AG04450 (cell line): ENCODE results near the gene MEGF10. TPM values are rescaled to one million over a fixed set of nuclear protein-coding genes. Genes with fewer than 3 reads are reported as not detected.
"Not testable (repeated sequence)": the region's sequence is repeated elsewhere in the genome, so short reads cannot be mapped to it uniquely, and the experiment has no call there.

ENCODE experiments used
- CTCF ChIA-PET: fragments of 300-600, 350-600 bp; formaldehyde crosslinking; extraction: SDS; loops from one replicate; lab custom pipeline; 2022; ENCODE audit warnings: antibody characterized with exemption, inconsistent platforms; lab: Charles Lee
- POLR2A ChIA-PET: fragments of 350-600 bp; formaldehyde crosslinking; extraction: SDS; loops from one replicate; lab custom pipeline; 2021; ENCODE audit warnings: antibody characterized with exemption, inconsistent platforms; lab: Yijun Ruan, JAX
- DNase-seq: peaks from one replicate; pipeline ENCODE4 v3.0.0-alpha.2; 2011; ENCODE audit warnings: low read depth, low spot score
- H3K27ac ChIP-seq: one replicate; pipeline ENCODE4 v1.5.1; 2012; ENCODE audit warnings: low read depth, low read length, control low read depth
- H3K27me3 ChIP-seq: one replicate; pipeline ENCODE4 v1.6.0; 2012; ENCODE audit warnings: low read length; ENCODE audit not compliant: control insufficient read depth, insufficient read depth
- H3K4me3 ChIP-seq: 2 replicates; pipeline ENCODE4 v1.5.1; 2011; ENCODE audit warnings: mild to moderate bottlenecking, low read depth, low read length, control low read depth
- H3K9me3 ChIP-seq: 2 replicates; pipeline ENCODE4 v1.5.1; 2012; ENCODE audit warnings: low read length; ENCODE audit not compliant: control insufficient read depth, insufficient read depth
- CTCF ChIP-seq: IDR thresholded peaks from 2 replicates; pipeline ENCODE4 v1.5.1; 2011; ENCODE audit warnings: low read depth, low read length, control low read depth, inconsistent platforms
- polyA plus RNA-seq: library from polyadenylated mRNA; depleted of rRNA; stranded (reverse); fragments of >200 nt; gene quantifications from 2 replicates; pipeline ENCODE4 v1.2.3, GENCODE V29; 2011

The MEGF10 gene
- polyA plus RNA-seq, 1 experiment = not detected

GRCh38 chr5:127260686-127261085 lies 29.9 kb upstream of the MEGF10 start:
- no peak for DNase-seq
- no peaks in the 10 kb centered on the region for H3K27me3 ChIP-seq
- TF ChIP-seq CTCF = no peak
- ChIA-PET POLR2A (no interaction called here), CTCF (no interaction called here)
- H3K27ac ChIP-seq = no peak overlapping the region
- no peaks in the 10 kb centered on the region for H3K9me3 ChIP-seq
- no peak overlapping the region for H3K4me3 ChIP-seq

- H3K9me3 ChIP-seq, H3K4me3 ChIP-seq, DNase-seq, H3K27me3 ChIP-seq, H3K27ac ChIP-seq, POLR2A ChIA-PET: not testable (repeated sequence)
- CTCF ChIA-PET = interaction anchor here (0.6 kb wide), 1 partner anchor 662 kb away, joined by 3 read pairs; no protein-coding TSS in a partner anchor
Measured at GRCh38 chr5:127265473-127265872, 25.1 kb upstream of the MEGF10 start.

- H3K27ac ChIP-seq, CTCF ChIA-PET, H3K9me3 ChIP-seq, H3K4me3 ChIP-seq, POLR2A ChIA-PET, DNase-seq, H3K27me3 ChIP-seq: not testable (repeated sequence)
Measured at GRCh38 chr5:127268342-127268741, 22.3 kb upstream of the MEGF10 start.

- H3K4me3 ChIP-seq, POLR2A ChIA-PET, H3K27ac ChIP-seq, H3K27me3 ChIP-seq, H3K9me3 ChIP-seq, DNase-seq: not testable (repeated sequence)
- CTCF ChIA-PET = interaction anchor here (1.2 kb wide), 1 partner anchor 433 kb away, joined by 3 read pairs; no protein-coding TSS in a partner anchor
Measured at GRCh38 chr5:127270713-127271112, 19.9 kb upstream of the MEGF10 start.

GRCh38 chr5:127275641-127276193 lies 14.9 kb upstream of the MEGF10 start:
- H3K27me3 ChIP-seq = peaks cover 3% of the 10 kb centered on the region
- CTCF ChIA-PET = no interaction called here
- TF ChIP-seq CTCF = no peak
- no peak for DNase-seq
- POLR2A ChIA-PET = no interaction called here
- H3K4me3 ChIP-seq = no peak overlapping the region
- no peaks in the 10 kb centered on the region for H3K9me3 ChIP-seq
- no peak overlapping the region for H3K27ac ChIP-seq

- no peak for DNase-seq
Measured at GRCh38 chr5:127280491-127281220, 9.9 kb upstream of the MEGF10 start.

More at GRCh38 chr5:127280491-127281220, 9.9 kb upstream of the MEGF10 start:
- Histone ChIP-seq H3K27me3 (peaks cover 8% of the 10 kb centered on the region), H3K9me3 (no peaks in the 10 kb centered on the region), H3K4me3 (no peak overlapping the region), H3K27ac (no peak overlapping the region)
- ChIA-PET POLR2A (no interaction called here), CTCF (interaction anchor here (0.5 kb wide), 1 partner anchor 445 kb away, joined by 3 read pairs; no protein-coding TSS in a partner anchor)
- no peak for TF ChIP-seq CTCF
